ENCODE results near the gene METRNL.
"Not testable (repeated sequence)": the region's sequence is repeated elsewhere in the genome, so short reads cannot be mapped to it uniquely, and the experiment has no call there.

The METRNL gene

DNA sequence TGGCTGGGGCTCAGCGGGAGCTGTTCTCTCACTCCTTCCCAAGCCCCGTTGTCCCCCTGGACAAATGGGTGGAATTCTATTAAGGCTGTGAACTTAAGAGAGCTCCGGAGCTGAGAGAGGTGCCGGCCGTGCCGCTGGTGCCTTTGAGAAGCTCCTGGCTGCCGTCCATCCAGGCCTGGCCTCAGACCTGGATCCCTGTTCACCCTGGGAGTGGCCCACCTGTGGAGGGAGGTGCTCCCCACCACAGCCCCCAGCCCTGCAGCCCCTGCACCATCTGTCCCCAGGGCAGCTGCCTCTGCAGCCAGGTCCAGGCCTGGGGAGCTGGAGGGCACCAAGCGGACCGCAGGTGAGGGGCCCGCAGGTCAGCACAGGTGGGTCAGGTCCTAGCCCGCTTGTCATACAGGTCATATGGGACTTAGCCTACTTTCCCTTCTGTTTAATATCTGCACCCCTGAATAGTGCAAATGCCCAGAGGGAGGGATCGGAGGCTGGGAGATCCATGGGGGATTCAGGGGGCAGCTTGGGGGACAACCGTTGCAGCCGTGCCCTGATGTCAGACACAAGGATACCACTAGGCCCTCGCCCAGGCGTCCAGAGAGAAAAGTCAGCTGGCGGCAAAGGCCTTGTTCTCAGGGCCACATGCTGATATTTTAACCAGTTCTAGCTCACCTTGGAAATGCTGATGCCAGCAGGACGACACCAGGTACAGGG is 15.2 kb upstream of the METRNL start:
- TF ChIP-seq, protein P1, sequence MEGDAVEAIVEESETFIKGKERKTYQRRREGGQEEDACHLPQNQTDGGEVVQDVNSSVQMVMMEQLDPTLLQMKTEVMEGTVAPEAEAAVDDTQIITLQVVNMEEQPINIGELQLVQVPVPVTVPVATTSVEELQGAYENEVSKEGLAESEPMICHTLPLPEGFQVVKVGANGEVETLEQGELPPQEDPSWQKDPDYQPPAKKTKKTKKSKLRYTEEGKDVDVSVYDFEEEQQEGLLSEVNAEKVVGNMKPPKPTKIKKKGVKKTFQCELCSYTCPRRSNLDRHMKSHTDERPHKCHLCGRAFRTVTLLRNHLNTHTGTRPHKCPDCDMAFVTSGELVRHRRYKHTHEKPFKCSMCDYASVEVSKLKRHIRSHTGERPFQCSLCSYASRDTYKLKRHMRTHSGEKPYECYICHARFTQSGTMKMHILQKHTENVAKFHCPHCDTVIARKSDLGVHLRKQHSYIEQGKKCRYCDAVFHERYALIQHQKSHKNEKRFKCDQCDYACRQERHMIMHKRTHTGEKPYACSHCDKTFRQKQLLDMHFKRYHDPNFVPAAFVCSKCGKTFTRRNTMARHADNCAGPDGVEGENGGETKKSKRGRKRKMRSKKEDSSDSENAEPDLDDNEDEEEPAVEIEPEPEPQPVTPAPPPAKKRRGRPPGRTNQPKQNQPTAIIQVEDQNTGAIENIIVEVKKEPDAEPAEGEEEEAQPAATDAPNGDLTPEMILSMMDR (IDR thresholded peaks at IDR 0.05; ENCODE audit: borderline replicate concordance, control extremely low read depth, extremely low read depth, insufficient read depth, missing control alignments): no peak
- in situ Hi-C loops (cut with MboI; ENCODE audit: low sequenced_read_pairs, unreplicated experiment): no loop called here
- no peak for DNase-seq (ENCODE audit: low spot score)

DNA sequence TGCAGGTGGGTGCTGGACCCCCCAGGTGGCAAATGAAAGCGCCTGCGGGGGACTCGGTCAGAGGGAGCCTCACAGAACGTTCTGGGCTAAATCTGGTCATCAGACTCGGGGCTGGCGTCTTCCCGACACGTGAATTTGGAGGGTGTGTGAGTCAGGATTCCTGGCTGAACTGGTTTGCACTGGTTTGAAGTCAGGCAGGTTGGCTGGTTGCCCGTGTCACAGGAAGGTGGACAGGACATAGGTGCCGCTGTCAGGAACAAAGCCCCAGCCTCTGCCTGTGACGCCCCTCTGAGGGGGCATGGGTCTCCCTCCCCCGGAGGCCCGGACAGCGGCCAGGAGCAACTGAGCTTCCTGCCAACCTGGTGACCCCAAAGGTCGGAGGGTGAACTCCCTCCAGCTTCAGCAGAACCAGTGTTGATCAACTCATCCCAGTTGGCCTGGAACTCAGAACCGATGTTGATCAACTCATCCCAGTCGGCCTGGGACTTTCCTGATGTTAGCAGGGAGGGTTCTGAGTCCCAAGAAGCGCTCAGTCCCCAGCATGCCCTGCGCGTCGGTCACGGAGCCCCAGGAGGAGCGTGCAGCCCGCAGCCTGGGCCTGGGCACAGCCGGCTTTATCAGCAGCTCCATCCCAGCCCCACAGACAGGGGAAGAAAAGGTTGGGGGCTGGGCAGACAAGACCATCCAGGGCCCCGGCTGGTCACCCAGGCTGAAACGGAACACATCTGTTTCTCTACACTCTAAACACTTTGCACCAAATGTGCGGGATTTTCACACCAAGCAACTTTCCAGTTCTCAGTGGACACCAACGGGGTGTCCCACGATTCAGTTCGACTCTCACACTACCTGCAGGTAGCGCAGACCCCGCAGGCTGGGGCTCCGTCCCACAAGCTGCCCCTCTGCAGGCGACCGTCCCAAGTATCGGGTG is 14.4 kb upstream of the METRNL start:
- in situ Hi-C loops (cut with MboI; ENCODE audit: low sequenced_read_pairs, unreplicated experiment): no loop called here
- DNase-seq (ENCODE audit: low spot score): no peak
- TF ChIP-seq, protein P1 (IDR thresholded peaks at IDR 0.05; ENCODE audit: borderline replicate concordance, control extremely low read depth, extremely low read depth, insufficient read depth, missing control alignments): no peak

DNA sequence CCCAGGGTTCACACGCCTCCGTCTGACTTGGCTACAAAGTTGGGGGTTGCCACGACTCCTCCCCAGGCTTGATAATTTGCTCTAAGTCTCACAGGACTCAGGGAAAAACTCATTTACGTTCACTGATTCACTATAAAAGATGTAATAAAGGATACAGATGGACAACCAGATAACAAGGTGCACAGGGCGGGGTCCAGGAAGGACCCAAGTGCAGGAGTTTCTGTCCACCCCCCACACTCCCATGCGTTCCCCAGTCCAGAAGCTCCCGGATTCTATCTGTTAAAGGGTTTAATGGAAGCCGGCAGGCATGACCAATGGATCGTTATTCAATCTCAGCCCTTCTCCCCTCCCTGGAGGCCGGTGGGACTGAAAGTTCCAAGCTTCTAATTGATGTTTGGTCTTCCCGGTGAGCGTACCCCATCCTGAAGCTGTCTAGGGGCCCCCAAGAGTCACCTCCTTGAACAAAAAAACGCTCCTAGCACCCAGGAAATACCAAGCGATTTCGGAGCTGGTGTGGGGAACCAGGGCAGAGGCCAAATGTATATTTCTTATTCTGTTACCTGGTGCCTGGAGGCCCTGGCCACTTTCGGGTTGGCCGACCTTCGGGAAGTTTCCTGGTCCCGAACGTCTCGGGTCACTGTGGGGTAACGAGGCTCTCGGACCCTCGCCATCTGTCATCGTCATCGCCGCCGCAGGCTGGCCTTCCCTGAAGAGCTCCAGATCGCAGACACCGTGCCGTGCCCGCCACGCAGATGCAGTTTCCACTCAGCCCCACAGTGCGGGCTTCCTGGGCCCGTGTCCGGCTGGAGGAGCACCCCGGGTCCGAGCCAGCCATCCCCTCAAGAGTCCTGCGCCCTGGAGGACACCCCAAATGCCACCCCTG is 13.5 kb upstream of the METRNL start:
- TF ChIP-seq, protein P1 (IDR thresholded peaks at IDR 0.05; ENCODE audit: borderline replicate concordance, control extremely low read depth, extremely low read depth, insufficient read depth, missing control alignments): no peak
- no peak for DNase-seq (ENCODE audit: low spot score)
- in situ Hi-C loops (cut with MboI; ENCODE audit: low sequenced_read_pairs, unreplicated experiment): no loop called here

DNA sequence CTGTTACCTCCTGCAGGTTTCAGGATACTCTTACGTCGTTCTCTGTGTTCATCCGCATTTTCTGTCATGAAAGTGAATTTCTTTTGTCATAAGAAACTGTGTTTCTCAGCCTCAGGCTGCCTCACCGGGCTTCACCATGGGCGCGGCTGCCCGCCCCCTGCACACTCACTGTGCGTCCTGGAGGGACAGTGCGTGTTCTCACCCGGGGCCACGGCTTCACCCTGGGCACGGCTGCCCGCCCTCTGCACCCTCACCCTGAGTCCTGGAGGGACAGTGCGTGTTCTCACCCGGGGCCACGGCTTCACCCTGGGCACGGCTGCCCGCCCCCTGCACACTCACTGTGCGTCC is 12.9 kb upstream of the METRNL start:
- in situ Hi-C loops (cut with MboI; ENCODE audit: low sequenced_read_pairs, unreplicated experiment); DNase-seq (ENCODE audit: low spot score): not testable (repeated sequence)

DNA sequence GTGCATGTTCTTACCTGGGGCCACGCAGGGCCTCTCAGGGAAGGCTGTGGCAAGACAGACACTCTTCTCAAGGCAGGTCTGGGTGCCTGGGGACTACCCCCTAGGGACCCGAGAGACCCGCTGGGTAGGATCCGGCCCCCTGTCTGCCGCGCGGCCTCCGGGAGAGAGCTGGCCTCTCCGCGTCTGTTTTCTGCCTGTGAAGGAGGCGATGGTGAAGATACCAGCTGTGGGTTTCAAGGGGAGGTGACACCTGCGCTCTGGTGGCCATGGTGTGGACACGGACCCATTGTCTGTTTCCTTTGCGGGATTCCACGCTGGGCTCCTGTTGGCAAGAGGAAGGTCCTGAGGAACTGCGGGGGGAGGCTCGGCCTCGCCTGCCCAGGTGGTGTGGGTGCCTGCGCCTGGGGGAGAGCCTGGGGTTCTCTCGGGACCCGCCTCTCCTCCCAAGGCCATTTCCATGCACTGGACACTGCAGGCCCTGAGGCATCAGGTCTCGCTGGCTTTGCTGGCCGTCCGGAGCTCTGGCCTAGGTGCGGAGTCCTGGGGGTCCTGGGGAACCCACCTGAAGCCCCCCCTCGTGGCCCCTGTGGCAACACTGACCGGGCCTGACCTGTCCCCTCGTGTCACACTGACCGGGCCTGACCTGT is 12.2 kb upstream of the METRNL start:
- in situ Hi-C loops (cut with MboI; ENCODE audit: low sequenced_read_pairs, unreplicated experiment): no loop called here
- TF ChIP-seq, protein P1 (IDR thresholded peaks at IDR 0.05; ENCODE audit: borderline replicate concordance, control extremely low read depth, extremely low read depth, insufficient read depth, missing control alignments): no peak
- DNase-seq (ENCODE audit: low spot score): no peak

DNA sequence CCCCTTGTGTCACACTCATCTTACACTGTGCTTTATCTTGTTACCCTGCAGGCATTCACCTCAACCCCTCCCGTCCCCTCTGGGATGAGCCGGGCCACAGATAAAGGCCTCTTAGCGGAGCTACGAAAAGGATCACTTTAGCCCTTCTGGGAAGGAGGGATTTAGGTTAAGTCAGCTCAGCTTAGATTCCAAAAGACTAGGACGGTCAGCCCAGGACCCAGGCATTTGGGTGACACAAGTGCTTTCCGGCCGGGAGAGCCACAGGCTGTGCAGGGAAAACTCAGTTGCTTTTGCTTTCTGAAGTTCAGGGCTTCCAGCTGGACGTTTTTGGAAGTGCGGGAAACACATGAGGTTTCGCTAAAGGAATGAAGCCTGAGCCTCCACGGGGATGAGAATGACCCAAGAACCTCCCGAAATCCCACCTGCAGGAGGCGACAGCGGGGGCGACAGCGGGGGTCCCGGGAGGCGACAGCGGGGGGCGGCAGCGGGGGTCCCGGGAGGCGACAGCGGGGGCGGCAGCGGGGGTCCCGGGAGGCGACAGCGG is 11.6 kb upstream of the METRNL start:
- TF ChIP-seq, protein P1 (IDR thresholded peaks at IDR 0.05; ENCODE audit: borderline replicate concordance, control extremely low read depth, extremely low read depth, insufficient read depth, missing control alignments): no peak
- DNase-seq (ENCODE audit: low spot score): no peak
- in situ Hi-C loops (cut with MboI; ENCODE audit: low sequenced_read_pairs, unreplicated experiment): no loop called here

All from GM13976 (cell line).